HepG2 (cell line): ENCODE results near the gene PTEN. TPM values are rescaled to one million over a fixed set of nuclear protein-coding genes. Genes with fewer than 3 reads are reported as not detected.

Experiments used
- ATAC-seq: fragments of 200-7000 bp; cut with Tn5 transposase; 3 replicates; pipeline ENCODE4 v1.9.1; 2020; ENCODE audit warnings: mild to moderate bottlenecking, moderate library complexity
- BruUV-seq: library from RNA; stranded (reverse); fragments of 400-500 nt; replicated peaks from 2 replicates; lab custom pipeline; 2021; lab: Mats Ljungman, UMichigan
- CTCF ChIA-PET: fragments of 300-600 bp; formaldehyde crosslinking; extraction: SDS; loops from one replicate; lab custom pipeline; 2021; ENCODE audit warnings: low total read pairs, inconsistent platforms, low intra/inter-chr PET ratio; lab: Yijun Ruan, JAX
- POLR2A ChIA-PET: fragments of 350-600 bp; sonication (Branson Sonifier 250); formaldehyde crosslinking; loops from one replicate; lab custom pipeline; 2020; ENCODE audit warnings: antibody characterized with exemption, inconsistent platforms; lab: Yijun Ruan, JAX
- DNase-seq: peaks from one replicate; pipeline ENCODE4 v3.0.0-alpha.2; 2015; ENCODE audit warnings: low spot score
- FAIRE-seq: peaks from 3 replicates; lab custom pipeline; 2011; peaks lifted over from hg19 to GRCh38; lab: Jason Lieb, UNC
- H2AFZ ChIP-seq: one replicate; pipeline ENCODE4 v1.6.1; 2011; ENCODE audit warnings: low read length, inconsistent platforms
- H3K27ac ChIP-seq: fragments of 300-600 bp; 3 replicates; pipeline ENCODE4 v1.8.0; 2011; ENCODE audit warnings: mixed run types, mild to moderate bottlenecking, mixed read lengths, low read length, inconsistent platforms; ENCODE audit not compliant: insufficient read depth; ENCODE audit errors: extremely low read length
- H3K27me3 ChIP-seq, 2 experiments: fragments of 200-600 bp in 1 of 2; 2 replicates in 1 of 2; 3 replicates in 1 of 2; pipeline versions ENCODE4 v1.6.0 to v1.8.0; 2011; ENCODE audit warnings: low read length in 2 of 2, mild to moderate bottlenecking in 2 of 2, moderate library complexity in 2 of 2, inconsistent platforms in 1 of 2; ENCODE audit not compliant: insufficient read depth in 2 of 2, control insufficient read depth in 1 of 2
- H3K36me3 ChIP-seq, 2 experiments: fragments of 200-600 bp in 1 of 2; replicated peaks in 1 of 2; 2 replicates in 1 of 2; 3 replicates in 1 of 2; pipeline versions ENCODE4 v1.5.1 to v1.8.0; 2011; ENCODE audit warnings: low read length in 2 of 2, inconsistent platforms in 1 of 2; ENCODE audit not compliant: insufficient read depth in 2 of 2, control insufficient read depth in 1 of 2
- H3K4me1 ChIP-seq: 2 replicates; pipeline ENCODE4 v1.5.1; 2012; ENCODE audit warnings: low read length, inconsistent platforms; ENCODE audit not compliant: insufficient read depth
- H3K4me2 ChIP-seq: 2 replicates; pipeline ENCODE4 v1.6.0; 2011; ENCODE audit warnings: low read depth, low read length, inconsistent platforms
- H3K4me3 ChIP-seq, 3 experiments: fragments of 200-600 bp in 1 of 3; sonication (generic), shearing (Covaris generic) in 1 of 3; replicated peaks in 1 of 3; 2 replicates each; pipeline ENCODE4 v1.5.1; 2011 to 2016; ENCODE audit warnings: low read length in 3 of 3, inconsistent platforms in 2 of 3, low read depth in 2 of 3, mild to moderate bottlenecking in 2 of 3, control low read depth in 1 of 3, mixed read lengths in 1 of 3; ENCODE audit not compliant: insufficient read depth in 1 of 3
- H3K79me2 ChIP-seq: one replicate; pipeline ENCODE4 v1.6.1; 2011; ENCODE audit warnings: low read length, inconsistent platforms; ENCODE audit not compliant: insufficient read depth
- H3K9ac ChIP-seq: 2 replicates; pipeline ENCODE4 v1.6.0; 2011; ENCODE audit warnings: mild to moderate bottlenecking, low read depth, low read length, inconsistent platforms; ENCODE audit not compliant: insufficient read depth
- H3K9me3 ChIP-seq: 2 replicates; pipeline ENCODE4 v1.5.1; 2012; ENCODE audit warnings: mild to moderate bottlenecking, low read length
- H4K20me1 ChIP-seq: 2 replicates; pipeline ENCODE4 v1.6.0; 2011; ENCODE audit warnings: inconsistent platforms, mild to moderate bottlenecking, low read length, moderate library complexity; ENCODE audit not compliant: insufficient read depth
- ARNTL ChIP-seq: sonication (generic); formaldehyde crosslinking; IDR thresholded peaks from 2 replicates; pipeline ENCODE4 v1.4.0; 2020; ENCODE audit warnings: mild to moderate bottlenecking, missing genetic modification reagents
- ZNF564 ChIP-seq: sonication (generic); formaldehyde crosslinking; IDR thresholded peaks from 2 replicates; pipeline ENCODE4 v1.8.1; 2023; ENCODE audit warnings: mild to moderate bottlenecking, missing genetic modification reagents
- ZNF569 ChIP-seq: sonication (generic); formaldehyde crosslinking; IDR thresholded peaks from 2 replicates; pipeline ENCODE4 v1.5.0; 2020; ENCODE audit warnings: mild to moderate bottlenecking, missing genetic modification reagents, moderate library complexity, borderline replicate concordance
- WGBS: methylation state at CpG from one replicate; pipeline ENCODE4 v1.1.6; 2017; ENCODE audit warnings: low lambda C conversion rate; 5-methylcytosine and 5-hydroxymethylcytosine counted together
- in situ Hi-C: cut with HindIII; loops from 2 replicates; pipeline ENCODE4 v1.10.0; 2017; ENCODE audit warnings: low pct_unique_long_range_greater_than_20kb; ENCODE audit not compliant: extremely low pct_ligation_motif_present
- intact Hi-C: fragments of 100-400 bp; cut with micrococcal nuclease; formaldehyde crosslinking; loops from one replicate; pipeline ENCODE4 v1.10.0; 2022; ENCODE audit not compliant: unreplicated experiment
- polyA plus RNA-seq, 8 experiments: library from polyadenylated mRNA; depleted of rRNA in 3 of 8; stranded (reverse) in 7 of 8; unstranded in 1 of 8; fragments of >200 nt; fragmentation: Illumina TruSeq in 4 of 8; extraction: Trizol in 4 of 8; gene quantifications; 2 replicates each; pipeline versions ENCODE4 v1.2.1 to v1.2.3, GENCODE V29; 2011 to 2016; ENCODE audit warnings: low read depth in 4 of 8, missing spikeins in 1 of 8, mixed read lengths in 1 of 8; ENCODE audit not compliant: insufficient read depth in 1 of 8
- total RNA-seq, 5 experiments: library from RNA; depleted of rRNA; stranded (reverse); fragments of >200 nt; fragmentation: Illumina TruSeq; extraction: Trizol; gene quantifications; 2 replicates each; pipeline ENCODE4 v1.2.3, GENCODE V29; 2016; ENCODE audit warnings: low read depth in 1 of 5
- TF ChIP-seq, protein P1 (sequence below): fragments of 450-650 bp; IDR thresholded peaks from 2 replicates; pipeline ENCODE4 v1.6.1; 2016

Gene PTEN
- total and polyA plus RNA-seq, 2 of the 13 experiments (the other 11 are each of a cell fraction or from before 2014, with no cell fraction given) = 30.3 to 61.3 TPM

- no peak overlapping the region for H2AFZ ChIP-seq
- no peak overlapping the region for H3K27ac ChIP-seq
- H3K27me3 ChIP-seq = no peaks in the 10 kb centered on the region
- H4K20me1 ChIP-seq = no peaks in the 10 kb centered on the region; the same call in 1 of the 2 replicates
- DNase-seq (no peak), FAIRE-seq (no peak), ATAC-seq (no peak)
- POLR2A ChIA-PET = no interaction called here
- TF ChIP-seq ZNF564 (CRISPR knock-in tag) (peak; percentile 99), ZNF569 (CRISPR knock-in tag) (no peak)
- TF ChIP-seq, protein P1, sequence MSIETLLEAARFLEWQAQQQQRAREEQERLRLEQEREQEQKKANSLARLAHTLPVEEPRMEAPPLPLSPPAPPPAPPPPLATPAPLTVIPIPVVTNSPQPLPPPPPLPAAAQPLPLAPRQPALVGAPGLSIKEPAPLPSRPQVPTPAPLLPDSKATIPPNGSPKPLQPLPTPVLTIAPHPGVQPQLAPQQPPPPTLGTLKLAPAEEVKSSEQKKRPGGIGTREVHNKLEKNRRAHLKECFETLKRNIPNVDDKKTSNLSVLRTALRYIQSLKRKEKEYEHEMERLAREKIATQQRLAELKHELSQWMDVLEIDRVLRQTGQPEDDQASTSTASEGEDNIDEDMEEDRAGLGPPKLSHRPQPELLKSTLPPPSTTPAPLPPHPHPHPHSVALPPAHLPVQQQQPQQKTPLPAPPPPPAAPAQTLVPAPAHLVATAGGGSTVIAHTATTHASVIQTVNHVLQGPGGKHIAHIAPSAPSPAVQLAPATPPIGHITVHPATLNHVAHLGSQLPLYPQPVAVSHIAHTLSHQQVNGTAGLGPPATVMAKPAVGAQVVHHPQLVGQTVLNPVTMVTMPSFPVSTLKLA = peak; percentile 60
- no peak overlapping the region for H3K4me3 ChIP-seq
- WGBS = 100% methylated on average over 2 of the region's 2 CpGs
- CTCF ChIA-PET = no interaction called here
- peaks cover 12% of the 10 kb centered on the region; the same call in 1 of the 2 replicates for H3K9me3 ChIP-seq
- H3K9ac ChIP-seq = no peak overlapping the region
- BruUV-seq = no TSS peak
- in situ Hi-C loops = no loop called here
- peaks cover 17% of the 10 kb centered on the region for H3K79me2 ChIP-seq
- H3K4me1 ChIP-seq = no peaks in the 10 kb centered on the region
- H3K36me3 ChIP-seq = peaks cover 0 to 3% of the 10 kb centered on the region in 2 experiments; a peak in 1 of 5 replicates
- intact Hi-C loops = no loop called here
- no peak overlapping the region for H3K4me2 ChIP-seq
These were observed 23.2 kb downstream of the PTEN start for GRCh38 chr10:87886635-87887034.

DNA sequence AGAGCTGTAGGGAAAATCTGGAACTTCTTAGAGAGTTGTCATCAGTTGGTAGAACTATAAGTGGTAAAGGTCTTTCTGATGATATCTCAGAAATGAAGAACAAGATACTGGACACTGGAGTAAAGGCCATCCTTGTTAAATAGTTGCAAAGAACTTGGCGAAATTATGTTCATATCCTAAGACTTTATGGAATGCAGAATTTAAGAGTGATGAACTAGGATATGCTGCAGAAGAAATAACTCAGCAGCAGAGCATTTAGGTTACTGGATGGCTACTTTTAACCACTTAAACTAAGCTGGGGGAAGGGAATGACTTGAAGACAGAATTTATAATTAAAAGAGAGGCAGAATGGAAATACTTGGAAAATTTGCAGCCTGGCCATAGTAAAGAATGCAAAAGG is 23.7 kb downstream of the PTEN start:
- no peak overlapping the region for H3K4me2 ChIP-seq
- intact Hi-C loops (no loop called here), in situ Hi-C loops (no loop called here)
- TSS peak; percentile 5 for BruUV-seq
- no peaks in the 10 kb centered on the region for H3K4me1 ChIP-seq
- no peak overlapping the region for H2AFZ ChIP-seq
- WGBS = 100% methylated on average over 1 of the region's 1 CpG
- no peaks in the 10 kb centered on the region for H3K27me3 ChIP-seq
- no peak for TF ChIP-seq ARNTL
- POLR2A ChIA-PET = no interaction called here
- H4K20me1 ChIP-seq = no peaks in the 10 kb centered on the region; the same call in 1 of the 2 replicates
- no peak overlapping the region for H3K27ac ChIP-seq
- CTCF ChIA-PET = no interaction called here
- DNase-seq (no peak), ATAC-seq (no peak), FAIRE-seq (no peak)
- peaks cover 12% of the 10 kb centered on the region; the same call in 1 of the 2 replicates for H3K9me3 ChIP-seq
- H3K36me3 ChIP-seq = peaks cover 0 to 3% of the 10 kb centered on the region in 2 experiments; a peak in 1 of 5 replicates
- no peak overlapping the region for H3K4me3 ChIP-seq
- no peak overlapping the region for H3K9ac ChIP-seq
- H3K79me2 ChIP-seq = peaks cover 17% of the 10 kb centered on the region
